ENCODE data around the gene MME.

- TF ChIP-seq POLR2A (IDR thresholded peaks at IDR 0.05) (no peak), CTCF (IDR thresholded peaks at IDR 0.05) (no peak)
These were observed 145.3 kb downstream of the MME start for GRCh38 chr3:155225417-155225816.

Data from vagina (tissue), 2 donors.